Measurements from ENCODE around the gene MLX. TPM values are rescaled to one million over a fixed set of nuclear protein-coding genes. Genes with fewer than 3 reads are reported as not detected.
A peak's percentile ranks its signal among the peaks of the same experiment; 100 is the strongest.

Gene MLX
- total and polyA plus RNA-seq, 2 of the 8 experiments (the other 6 are each of a cell fraction or from before 2014, with no cell fraction given) = 27.0 to 27.5 TPM

DNA sequence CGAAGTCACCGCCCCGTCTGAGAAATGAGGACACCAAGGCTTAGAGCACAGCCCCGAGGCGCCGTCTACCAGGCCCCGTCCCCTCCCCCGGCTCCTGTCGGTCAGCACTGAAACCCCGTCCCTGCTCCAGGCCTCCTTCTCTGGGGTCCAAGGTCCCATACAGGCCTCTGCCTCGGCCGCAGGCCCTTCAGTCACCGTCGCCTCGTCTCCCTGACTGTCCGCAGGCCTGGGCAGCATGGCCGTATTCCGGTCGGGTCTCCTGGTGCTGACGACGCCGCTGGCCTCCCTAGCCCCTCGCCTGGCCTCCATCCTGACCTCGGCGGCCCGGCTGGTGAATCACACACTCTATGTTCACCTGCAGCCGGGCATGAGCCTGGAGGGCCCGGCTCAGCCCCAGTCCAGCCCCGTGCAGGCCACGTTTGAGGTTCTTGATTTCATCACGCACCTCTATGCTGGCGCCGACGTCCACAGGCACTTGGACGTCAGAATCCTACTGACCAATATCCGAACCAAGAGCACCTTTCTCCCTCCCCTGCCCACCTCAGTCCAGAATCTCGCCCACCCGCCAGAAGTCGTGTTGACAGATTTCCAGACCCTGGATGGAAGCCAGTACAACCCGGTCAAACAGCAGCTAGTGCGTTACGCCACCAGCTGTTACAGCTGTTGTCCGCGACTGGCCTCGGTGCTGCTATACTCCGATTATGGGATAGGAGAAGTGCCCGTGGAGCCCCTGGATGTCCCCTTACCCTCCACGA lies 4.3 kb upstream of the MLX start:
- FAIRE-seq (no peak), DNase-seq (ENCODE audit: low read depth in 1 of 2, low spot score in 2 of 2) (no peak)
- H2BK15ac ChIP-seq (ENCODE audit: low read length) = 0 out of 2 replicates have a peak overlapping the region, but pooled peaks have one; percentile 61
- H4K5ac ChIP-seq (ENCODE audit: insufficient read length, low read depth, low read length) = peak overlapping the region; percentile 34
- H3K18ac ChIP-seq (ENCODE audit: extremely low read depth, low read length) = no peak overlapping the region
- H3K56ac ChIP-seq (replicated peaks; ENCODE audit: insufficient read length, low read depth, low read length) = no peak overlapping the region
- H4K91ac ChIP-seq (replicated peaks; ENCODE audit: insufficient read length, low read length) = peak overlapping the region; percentile 8
- no peaks in the 10 kb centered on the region for H3K9me3 ChIP-seq (ENCODE audit: insufficient read depth in 2 of 2, low read depth in 1 of 2, low read length in 1 of 2)
- 0 out of 2 replicates have a peak overlapping the region, but pooled peaks have one; percentile 29 for H2AK5ac ChIP-seq (ENCODE audit: low read depth, low read length)
- peak overlapping the region; percentile 61; the same call in 1 of the 2 replicates for H2BK5ac ChIP-seq (ENCODE audit: low read depth, low read length)
- peaks cover 14% of the 10 kb centered on the region for H3K79me1 ChIP-seq (ENCODE audit: low read depth, low read length)
- peaks cover 0 to 18% (median 8%) of the 10 kb centered on the region in 4 experiments; a peak in 5 of 7 replicates for H3K4me1 ChIP-seq (replicated peaks in 1 of 4; ENCODE audit: control insufficient read depth in 3 of 4, insufficient read depth in 4 of 4, low read length in 3 of 4)
- H2BK120ac ChIP-seq (replicated peaks; ENCODE audit: low read depth, low read length) = no peak overlapping the region
- H3K79me2 ChIP-seq (ENCODE audit: control insufficient read depth in 1 of 2, insufficient read depth in 2 of 2, low read length in 2 of 2) = peaks cover 9 to 19% of the 10 kb centered on the region in 2 experiments; a peak in 3 of 4 replicates
- H3K4ac ChIP-seq (replicated peaks; ENCODE audit: insufficient read length, low read depth, low read length) = peak overlapping the region; percentile 15
- peak overlapping the region; percentile 79; the same call in 1 of the 2 replicates for H4K8ac ChIP-seq (ENCODE audit: extremely low read depth, insufficient read depth, low read length)
- H2BK20ac ChIP-seq (ENCODE audit: low read length) = no peak overlapping the region
- H3K27ac ChIP-seq (ENCODE audit: low read depth, low read length) = peak overlapping the region; percentile 12
- H4K20me1 ChIP-seq (replicated peaks in 1 of 2; ENCODE audit: control insufficient read depth in 1 of 2, insufficient read depth in 2 of 2, low read length in 2 of 2) = peaks cover 0 to 1% of the 10 kb centered on the region in 2 experiments
- peak overlapping the region; percentile 88 to 91 for H3K4me2 ChIP-seq (ENCODE audit: insufficient read depth in 1 of 2, low read depth in 2 of 2, low read length in 2 of 2)
- no peaks in the 10 kb centered on the region for H3K27me3 ChIP-seq (replicated peaks in 1 of 4; ENCODE audit: control insufficient read depth in 3 of 4, extremely low read depth in 1 of 4, insufficient read depth in 3 of 4, low read length in 3 of 4)
- H3K23me2 ChIP-seq (ENCODE audit: low read depth, low read length) = peaks cover 15% of the 10 kb centered on the region
- H2AFZ ChIP-seq (ENCODE audit: low read length) = no peak overlapping the region; the same call in 1 of the 2 replicates
- ChIA-PET POLR2A (ENCODE audit: partially characterized antibody) (interaction anchor here (0.9 to 8.1 kb wide), 6 partner anchors 13 to 174 kb away, joined by 3 to 74 read pairs (median 4); partner anchors contain the start of gene PSMC3IP), CTCF (ENCODE audit: partially characterized antibody) (interaction anchor here (1.0 to 1.5 kb wide), 5 partner anchors 14 to 747 kb away, joined by 3 to 7 read pairs (median 4); no protein-coding TSS in a partner anchor)
- 26% methylated on average over 48 of the region's 48 CpGs; no CpG with 5 or more reads in 1 of the 2 experiments for WGBS, 2 experiments (ENCODE audit: extremely low coverage in 1 of 2, insufficient coverage in 1 of 2, insufficient read length in 1 of 2, insufficient replicate concordance in 2 of 2, low coverage in 1 of 2, low lambda C conversion rate in 2 of 2, missing lambda C conversion rate in 1 of 2)
- no peak overlapping the region for H3K14ac ChIP-seq (ENCODE audit: insufficient read length)
- H3K4me3 ChIP-seq (ENCODE audit: extremely low read depth in 1 of 4, insufficient read depth in 2 of 4, low read depth in 3 of 4, low read length in 4 of 4) = peak overlapping the region; percentile 82 to 98 (median 88)
- H3K23ac ChIP-seq (ENCODE audit: insufficient read length) = no peak overlapping the region
- peak overlapping the region; percentile 83 to 85 (median 84) for H3K9ac ChIP-seq (replicated peaks in 1 of 4; ENCODE audit: extremely low read depth in 1 of 4, low read depth in 3 of 4, low read length in 3 of 4)
- peaks cover 3 to 17% (median 11%) of the 10 kb centered on the region in 4 experiments; a peak in 6 of 8 replicates for H3K36me3 ChIP-seq (ENCODE audit: control insufficient read depth in 2 of 4, insufficient read depth in 4 of 4, low read length in 3 of 4)
- H2BK12ac ChIP-seq (ENCODE audit: low read depth, low read length) = 0 out of 2 replicates have a peak overlapping the region, but pooled peaks have one; percentile 39
- TF ChIP-seq, protein P1, sequence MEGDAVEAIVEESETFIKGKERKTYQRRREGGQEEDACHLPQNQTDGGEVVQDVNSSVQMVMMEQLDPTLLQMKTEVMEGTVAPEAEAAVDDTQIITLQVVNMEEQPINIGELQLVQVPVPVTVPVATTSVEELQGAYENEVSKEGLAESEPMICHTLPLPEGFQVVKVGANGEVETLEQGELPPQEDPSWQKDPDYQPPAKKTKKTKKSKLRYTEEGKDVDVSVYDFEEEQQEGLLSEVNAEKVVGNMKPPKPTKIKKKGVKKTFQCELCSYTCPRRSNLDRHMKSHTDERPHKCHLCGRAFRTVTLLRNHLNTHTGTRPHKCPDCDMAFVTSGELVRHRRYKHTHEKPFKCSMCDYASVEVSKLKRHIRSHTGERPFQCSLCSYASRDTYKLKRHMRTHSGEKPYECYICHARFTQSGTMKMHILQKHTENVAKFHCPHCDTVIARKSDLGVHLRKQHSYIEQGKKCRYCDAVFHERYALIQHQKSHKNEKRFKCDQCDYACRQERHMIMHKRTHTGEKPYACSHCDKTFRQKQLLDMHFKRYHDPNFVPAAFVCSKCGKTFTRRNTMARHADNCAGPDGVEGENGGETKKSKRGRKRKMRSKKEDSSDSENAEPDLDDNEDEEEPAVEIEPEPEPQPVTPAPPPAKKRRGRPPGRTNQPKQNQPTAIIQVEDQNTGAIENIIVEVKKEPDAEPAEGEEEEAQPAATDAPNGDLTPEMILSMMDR (IDR thresholded peaks at IDR 0.05; ENCODE audit: control extremely low read depth in 1 of 3, insufficient read depth in 1 of 3, low read depth in 1 of 3, low read length in 3 of 3) = no peak
- TF ChIP-seq KDM5A (IDR thresholded peaks at IDR 0.05; ENCODE audit: low read length) = no peak; the same call in 1 of the 2 replicates
- no peak for TF ChIP-seq CEBPB (IDR thresholded peaks at IDR 0.05; ENCODE audit: low read depth, low read length)
- no peak for TF ChIP-seq PHF8 (conservative IDR thresholded peaks at IDR 0.05; ENCODE audit: low read depth, low read length)
- no peak for TF ChIP-seq RNF2 (IDR thresholded peaks at IDR 0.05; ENCODE audit: borderline replicate concordance, low read depth, low read length, missing control alignments, poor library complexity, severe bottlenecking)
- TF ChIP-seq CBX5 (IDR thresholded peaks at IDR 0.05; ENCODE audit: low read depth, low read length) = no peak
- no peak for TF ChIP-seq FOSL1 (IDR thresholded peaks at IDR 0.05; ENCODE audit: insufficient read depth, low read depth, low read length)
